ENCODE results near the gene SMURF1.

DNA sequence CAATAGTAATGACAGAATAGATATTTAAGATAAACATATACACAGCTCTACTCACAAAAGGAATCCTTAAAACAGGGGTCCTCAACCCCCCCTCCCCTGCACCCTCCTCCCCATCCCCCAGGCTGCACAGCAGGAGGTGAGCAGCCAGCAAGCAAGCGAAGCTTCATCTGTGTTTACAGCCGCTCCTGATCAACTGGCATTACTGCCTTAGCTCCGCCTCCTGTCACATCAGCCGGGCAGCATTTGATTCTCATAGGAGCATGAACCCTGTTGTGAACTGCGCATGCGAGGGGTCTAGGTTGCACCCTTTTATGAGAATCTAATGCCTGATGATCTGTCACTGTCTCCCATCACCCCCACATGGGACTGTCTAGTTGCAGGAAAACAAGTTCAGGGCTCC is 65.5 kb downstream of the SMURF1 start:
- TF ChIP-seq, protein P1, sequence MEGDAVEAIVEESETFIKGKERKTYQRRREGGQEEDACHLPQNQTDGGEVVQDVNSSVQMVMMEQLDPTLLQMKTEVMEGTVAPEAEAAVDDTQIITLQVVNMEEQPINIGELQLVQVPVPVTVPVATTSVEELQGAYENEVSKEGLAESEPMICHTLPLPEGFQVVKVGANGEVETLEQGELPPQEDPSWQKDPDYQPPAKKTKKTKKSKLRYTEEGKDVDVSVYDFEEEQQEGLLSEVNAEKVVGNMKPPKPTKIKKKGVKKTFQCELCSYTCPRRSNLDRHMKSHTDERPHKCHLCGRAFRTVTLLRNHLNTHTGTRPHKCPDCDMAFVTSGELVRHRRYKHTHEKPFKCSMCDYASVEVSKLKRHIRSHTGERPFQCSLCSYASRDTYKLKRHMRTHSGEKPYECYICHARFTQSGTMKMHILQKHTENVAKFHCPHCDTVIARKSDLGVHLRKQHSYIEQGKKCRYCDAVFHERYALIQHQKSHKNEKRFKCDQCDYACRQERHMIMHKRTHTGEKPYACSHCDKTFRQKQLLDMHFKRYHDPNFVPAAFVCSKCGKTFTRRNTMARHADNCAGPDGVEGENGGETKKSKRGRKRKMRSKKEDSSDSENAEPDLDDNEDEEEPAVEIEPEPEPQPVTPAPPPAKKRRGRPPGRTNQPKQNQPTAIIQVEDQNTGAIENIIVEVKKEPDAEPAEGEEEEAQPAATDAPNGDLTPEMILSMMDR (IDR thresholded peaks at IDR 0.05) = no peak
- no peak for TF ChIP-seq EP300 (IDR thresholded peaks at IDR 0.05)

Data from esophagus muscularis mucosa (tissue), 3 donors.